GM19193 (cell line): ENCODE data around the gene FASTKD2.

Experiments used
- POLR2A ChIP-seq: IDR thresholded peaks from 4 replicates; pipeline ENCODE4 v1.6.1; 2011; ENCODE audit not compliant: insufficient read depth, insufficient read length; ENCODE audit errors: extremely low read depth

Gene FASTKD2

DNA sequence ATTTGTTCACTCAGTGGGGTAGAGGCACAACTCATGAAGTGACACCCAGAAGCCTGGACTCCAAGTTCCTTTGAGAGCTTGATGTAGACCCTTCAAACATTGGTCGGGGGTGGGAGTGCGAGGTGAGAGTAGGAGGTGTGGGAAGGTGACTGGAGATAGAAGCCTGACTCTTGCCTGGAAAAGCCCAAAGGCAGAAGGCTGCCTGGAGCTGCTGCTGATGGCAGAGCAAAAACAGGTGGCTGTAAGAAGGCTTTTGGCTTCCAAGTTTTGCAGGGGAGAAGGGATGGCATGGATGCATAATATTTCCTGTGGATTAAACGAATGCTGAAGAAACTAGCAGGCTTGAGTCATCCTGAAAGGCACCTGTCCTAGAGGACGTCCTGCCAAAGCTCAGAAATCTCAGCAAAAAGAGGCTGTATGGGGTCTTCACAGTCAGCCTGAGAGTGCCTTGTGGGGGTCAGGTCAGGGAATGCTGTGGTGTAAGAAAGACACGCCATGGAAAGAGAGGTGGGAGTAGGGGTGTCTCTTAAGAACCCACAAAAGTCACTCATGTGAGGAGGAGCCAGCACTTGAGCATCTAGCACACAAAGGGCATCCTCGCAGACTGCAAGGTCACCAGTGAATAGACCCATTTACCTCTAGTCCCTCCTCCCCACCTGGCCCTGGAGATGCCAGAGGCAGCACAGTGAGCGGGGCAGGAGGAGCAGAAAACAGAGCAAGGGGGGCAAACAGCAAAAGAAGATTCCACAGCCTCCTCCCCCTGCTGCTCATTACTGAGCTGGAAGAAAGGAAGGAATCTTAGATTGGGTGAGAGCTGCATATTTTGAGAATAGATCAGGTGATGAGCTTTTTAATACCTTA, 37.5 kb downstream of the FASTKD2 start:
- TF ChIP-seq POLR2A, result no peak

DNA sequence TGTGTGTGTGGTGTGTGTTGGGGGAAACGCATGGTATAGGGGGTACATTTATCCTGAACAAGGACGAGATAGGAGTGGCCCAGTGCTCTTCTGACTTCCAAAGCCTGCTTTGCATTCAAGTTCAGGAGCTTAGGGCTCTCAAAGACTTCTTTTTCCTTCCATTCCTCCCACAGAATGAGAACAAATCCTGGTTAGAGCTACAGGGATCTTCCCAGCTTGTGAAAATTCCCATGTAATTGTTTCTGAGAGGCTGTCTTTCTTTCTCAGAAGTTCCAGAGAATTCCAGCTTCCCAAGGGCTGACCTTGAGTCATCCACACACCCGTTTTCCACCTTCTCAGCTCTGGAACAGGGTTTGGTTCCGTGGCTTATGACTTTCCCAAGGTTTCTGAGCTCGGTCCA, 38.9 kb downstream of the FASTKD2 start:
- TF ChIP-seq POLR2A, result no peak

DNA sequence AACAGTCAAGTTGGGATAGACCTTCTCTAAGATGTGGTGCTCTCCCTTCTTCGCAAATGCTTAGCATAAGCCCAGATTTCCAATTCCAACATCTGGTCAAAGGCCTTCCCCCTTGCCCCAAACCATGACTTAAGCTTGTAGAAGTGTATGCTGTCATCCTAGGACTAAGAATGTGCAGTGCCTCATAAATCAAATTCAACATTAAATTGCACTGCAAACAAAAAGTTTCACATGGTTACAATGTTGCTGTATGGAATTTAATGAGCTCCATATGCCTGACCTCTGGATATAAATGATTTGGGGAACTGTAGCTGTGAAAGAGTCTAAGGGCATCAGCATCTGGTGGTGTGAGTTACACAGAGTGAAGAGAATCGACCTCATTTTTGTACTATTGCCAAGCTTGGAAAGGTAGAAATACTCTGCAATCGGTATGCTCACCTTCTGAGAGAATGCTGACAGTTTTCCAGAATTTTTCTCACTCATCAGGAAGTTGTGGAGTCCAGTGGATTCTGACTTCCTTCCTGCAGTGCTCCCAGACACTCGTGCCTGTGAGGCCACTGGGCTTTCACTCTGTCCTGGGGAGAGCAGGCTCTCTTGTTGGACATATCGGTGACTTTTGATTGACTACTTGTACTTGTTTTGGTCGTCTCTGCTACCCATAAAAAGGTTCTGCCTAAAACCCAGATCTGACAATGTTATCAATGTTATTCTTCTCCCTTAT, 40.6 kb downstream of the FASTKD2 start:
- no peak for TF ChIP-seq POLR2A

- no peak for TF ChIP-seq POLR2A
Measured at GRCh38 chr2:206814498-206814897, 49.1 kb downstream of the FASTKD2 start.

DNA sequence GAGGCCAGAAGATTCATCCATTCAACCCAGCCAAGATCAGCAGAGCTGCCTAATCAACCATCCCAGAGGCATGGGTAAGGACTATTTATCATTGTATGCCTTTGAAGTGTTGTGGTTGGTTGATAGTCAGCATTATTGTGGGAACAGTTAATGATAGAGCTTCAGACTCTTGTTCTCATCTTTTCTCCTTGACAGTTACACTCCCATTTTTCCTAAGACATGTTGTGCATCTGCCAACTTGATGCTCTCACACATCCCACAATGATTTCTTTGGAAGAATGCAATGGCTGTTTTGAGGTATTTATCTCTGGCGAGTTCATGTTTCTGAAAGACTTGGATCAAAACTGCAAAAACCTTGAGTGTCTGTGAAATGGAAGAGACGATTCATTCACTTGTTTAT, 55.4 kb downstream of the FASTKD2 start:
- no peak for TF ChIP-seq POLR2A

DNA sequence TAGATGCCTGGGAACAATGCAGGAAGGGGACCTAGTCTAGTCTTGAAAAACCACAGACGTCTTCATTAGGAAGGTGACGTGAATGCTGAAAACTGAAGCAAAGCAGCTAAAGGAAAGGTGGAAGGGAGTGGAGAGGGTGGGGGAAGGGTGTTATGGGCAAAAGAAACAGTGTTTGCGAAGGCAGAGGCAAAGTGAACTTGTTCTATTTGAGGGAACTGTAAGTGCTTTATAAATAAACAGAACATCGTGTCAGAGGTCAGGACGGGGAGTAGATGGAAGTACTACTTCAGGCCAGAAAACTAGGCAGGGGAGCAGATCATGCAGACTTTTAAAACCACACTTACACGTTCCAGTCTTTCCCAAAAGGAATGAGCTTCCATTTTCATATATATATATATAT, 57.8 kb downstream of the FASTKD2 start:
- TF ChIP-seq POLR2A, result no peak

DNA sequence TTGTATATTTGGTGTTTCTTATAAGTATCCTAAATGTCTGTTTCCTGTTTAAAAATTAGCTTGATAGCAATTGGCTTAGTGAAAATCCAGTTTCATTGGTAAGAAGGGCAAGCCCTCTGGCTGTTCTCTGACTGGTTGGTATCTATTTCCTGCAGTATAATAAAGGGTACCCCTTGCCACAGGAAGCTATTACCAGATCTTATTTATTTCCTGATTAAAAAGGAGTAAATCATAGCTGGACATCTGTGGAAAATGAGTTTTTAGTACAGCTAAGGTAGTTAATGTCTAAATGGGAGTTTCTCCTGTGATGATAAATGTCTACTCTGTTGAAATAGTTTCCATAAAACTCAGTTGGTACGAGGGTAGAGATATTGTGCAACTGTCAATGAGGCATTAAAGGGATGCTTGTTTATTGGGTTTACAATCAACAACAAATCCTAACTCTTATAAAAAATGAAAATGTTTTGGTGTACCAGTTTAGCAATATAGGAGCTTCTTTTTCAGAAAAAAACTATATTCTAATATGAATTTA, 58.7 kb downstream of the FASTKD2 start:
- TF ChIP-seq POLR2A, result no peak

DNA sequence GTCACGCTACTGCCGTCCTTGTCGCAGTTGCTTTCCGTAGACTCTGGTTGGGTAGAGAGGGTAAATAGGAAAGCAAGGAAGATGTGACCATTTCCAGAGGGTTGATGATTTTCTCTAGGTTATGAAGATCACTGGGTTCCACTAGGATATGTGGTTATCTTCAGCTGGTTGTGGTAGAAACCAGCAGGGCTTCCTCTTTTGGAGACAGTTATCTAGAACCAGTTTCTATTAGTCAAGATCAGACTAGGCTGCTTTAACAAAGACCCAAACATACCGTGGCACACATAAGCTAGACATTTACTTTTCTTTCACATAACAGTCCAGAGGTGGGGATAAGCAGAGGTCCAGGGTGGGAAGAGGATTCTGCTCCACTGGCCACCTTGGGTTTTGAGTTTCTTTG, 59.6 kb downstream of the FASTKD2 start:
- TF ChIP-seq POLR2A, result no peak

DNA sequence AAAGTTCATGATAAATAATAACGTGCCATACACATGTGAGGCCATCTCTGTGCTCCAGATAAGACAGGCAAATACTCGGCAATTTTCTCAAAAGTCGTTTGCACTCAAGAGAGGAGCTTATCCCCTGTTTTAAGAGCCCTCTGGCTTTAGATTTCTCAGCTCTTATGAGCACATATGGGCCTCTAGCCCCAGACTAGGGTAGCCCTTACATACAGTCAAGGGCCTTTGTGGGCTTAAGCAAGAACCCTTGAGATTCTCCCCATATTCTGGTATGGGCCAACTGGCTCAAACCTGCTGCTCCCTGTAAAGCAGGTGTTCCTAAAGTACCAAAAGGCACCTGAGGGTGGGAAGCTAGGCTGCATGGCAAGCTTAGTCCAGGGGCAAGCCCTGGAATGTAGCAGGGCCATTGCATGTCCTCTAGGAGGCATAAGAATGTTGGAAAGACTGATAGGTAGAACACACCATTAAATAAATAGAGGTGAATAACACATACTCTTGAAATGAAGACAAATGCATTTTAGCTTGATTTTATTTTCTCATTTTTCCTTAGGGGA, 66.1 kb downstream of the FASTKD2 start:
- TF ChIP-seq POLR2A, result no peak

DNA sequence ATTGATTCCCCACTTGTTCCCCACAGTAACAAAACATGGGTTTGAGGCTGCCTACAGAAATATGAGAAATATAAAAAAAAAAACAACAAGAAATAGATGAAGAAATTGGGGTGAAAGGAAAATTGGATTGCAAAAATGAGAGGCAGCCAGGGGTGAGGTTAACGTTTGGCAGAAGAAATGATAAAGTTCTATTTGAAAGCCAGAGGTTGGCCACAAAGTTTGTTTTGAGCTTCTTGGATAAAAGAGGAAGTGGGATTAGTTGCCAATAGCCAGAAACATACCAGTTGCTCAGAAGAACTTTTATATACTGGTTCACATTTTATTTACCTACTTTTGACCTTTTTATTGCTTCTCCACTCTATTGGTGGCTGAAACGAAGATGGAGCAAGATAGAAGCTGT, 67.5 kb downstream of the FASTKD2 start:
- no peak for TF ChIP-seq POLR2A

DNA sequence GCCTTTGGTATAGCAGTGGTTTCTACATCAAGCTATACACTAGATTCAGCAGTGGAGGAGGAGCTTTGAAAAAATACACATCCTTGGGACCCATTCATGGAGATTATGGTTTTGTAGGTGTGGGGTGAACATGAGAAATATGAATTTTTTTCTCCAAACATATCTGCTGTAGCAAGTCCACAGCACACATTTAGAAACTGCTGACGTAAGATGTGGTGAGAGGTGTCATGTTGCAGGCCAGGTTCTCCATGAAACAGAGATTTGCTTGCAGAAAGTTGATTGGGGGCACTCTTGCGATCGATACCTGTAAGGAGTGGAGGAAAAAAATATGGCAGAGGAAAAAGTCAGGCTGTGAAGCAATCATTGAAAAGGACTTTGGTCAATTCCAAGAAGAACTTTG, 67.9 kb downstream of the FASTKD2 start:
- no peak for TF ChIP-seq POLR2A

DNA sequence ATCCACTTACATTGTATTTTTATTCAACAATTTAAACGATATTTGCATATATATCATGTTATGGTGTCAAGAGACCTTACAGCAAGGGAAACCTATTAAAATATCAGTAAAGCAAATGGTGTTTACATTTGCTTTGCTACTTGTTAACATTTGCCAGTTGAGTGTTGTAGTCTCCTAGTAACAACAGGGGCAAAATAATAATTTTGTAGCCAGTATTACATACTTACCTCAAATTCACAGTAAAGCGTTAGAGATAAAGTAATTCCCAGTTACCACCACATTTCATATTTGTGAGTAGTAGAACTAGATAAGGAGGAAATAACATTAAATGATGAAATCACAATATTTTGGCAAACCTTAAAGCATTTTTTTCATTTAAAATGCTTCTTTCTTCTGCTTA, 71.3 kb downstream of the FASTKD2 start:
- TF ChIP-seq POLR2A, result no peak

DNA sequence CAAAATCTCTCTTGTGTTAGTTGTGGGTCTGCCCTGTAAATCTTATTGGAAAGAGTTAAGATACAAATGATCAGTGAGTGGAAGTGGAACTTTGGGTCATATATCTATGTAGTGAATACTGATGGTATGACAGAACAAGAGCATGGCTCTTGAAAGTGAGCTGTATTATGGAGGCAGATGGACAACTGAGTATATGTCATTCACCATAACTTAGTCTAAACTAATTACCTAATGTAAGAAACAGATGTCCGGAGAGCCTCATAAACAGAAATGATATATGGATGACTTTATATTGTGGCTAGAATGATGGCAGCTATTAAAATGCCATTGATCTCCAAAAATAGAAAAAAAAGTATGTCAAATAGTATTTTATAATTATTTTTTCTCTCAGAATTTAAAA, 72.4 kb downstream of the FASTKD2 start:
- TF ChIP-seq POLR2A, result no peak

GRCh38 chr2:206838690-206839089, 73.3 kb downstream of the FASTKD2 start:
- TF ChIP-seq POLR2A, result no peak

GRCh38 chr2:206840999-206841398, 75.6 kb downstream of the FASTKD2 start:
- TF ChIP-seq POLR2A, result no peak
